HFFc6 (cell line): ENCODE measurements around the gene MAPK6. TPM values are rescaled to one million over a fixed set of nuclear protein-coding genes. Genes with fewer than 3 reads are reported as not detected.
A peak's percentile ranks its signal among the peaks of the same experiment; 100 is the strongest.

Source experiments
- DNase-seq: peaks from one replicate; pipeline ENCODE4 v3.0.0-alpha.2; 2018
- H3K27ac Mint-ChIP-seq: 2 replicates; pipeline ENCODE4 v1.8.0; 2020; ENCODE audit warnings: mild to moderate bottlenecking, mixed read lengths
- H3K27me3 Mint-ChIP-seq: 2 replicates; pipeline ENCODE4 v1.8.0; 2021; ENCODE audit warnings: mild to moderate bottlenecking, moderate library complexity, mixed read lengths; ENCODE audit not compliant: insufficient read depth
- H3K36me3 Mint-ChIP-seq: 2 replicates; pipeline ENCODE4 v1.8.0; 2021; ENCODE audit warnings: low read depth, mixed read lengths
- H3K4me1 Mint-ChIP-seq: 2 replicates; pipeline ENCODE4 v1.8.0; 2020; ENCODE audit warnings: low read depth, mixed read lengths
- H3K4me3 Mint-ChIP-seq: 2 replicates; pipeline ENCODE4 v1.8.0; 2020; ENCODE audit warnings: mild to moderate bottlenecking, moderate library complexity, mixed read lengths
- H3K9me3 Mint-ChIP-seq: 2 replicates; pipeline ENCODE4 v1.8.0; 2020; ENCODE audit warnings: mild to moderate bottlenecking, mixed read lengths
- total RNA-seq, 6 experiments: library from RNA; stranded (reverse); fragmentation: NEBNext Ultra II Directional; extraction: Animal tissue kit (Norgen Biotek cat#: 25700); gene quantifications; 2 replicates in 1 of 6; 3 replicates in 5 of 6; pipeline ENCODE4 v1.2.3, GENCODE V29; 2021
- TF ChIP-seq, protein P1 (sequence below): fragments of 200-600 bp; sonication (generic); IDR thresholded peaks from 2 replicates; pipeline ENCODE4 v1.5.0; 2021; ENCODE audit warnings: antibody characterized with exemption, mild to moderate bottlenecking

MAPK6 gene
- total RNA-seq, 6 experiments from 2014 or later: 43.0 to 61.9 (median 54.6) TPM

DNA sequence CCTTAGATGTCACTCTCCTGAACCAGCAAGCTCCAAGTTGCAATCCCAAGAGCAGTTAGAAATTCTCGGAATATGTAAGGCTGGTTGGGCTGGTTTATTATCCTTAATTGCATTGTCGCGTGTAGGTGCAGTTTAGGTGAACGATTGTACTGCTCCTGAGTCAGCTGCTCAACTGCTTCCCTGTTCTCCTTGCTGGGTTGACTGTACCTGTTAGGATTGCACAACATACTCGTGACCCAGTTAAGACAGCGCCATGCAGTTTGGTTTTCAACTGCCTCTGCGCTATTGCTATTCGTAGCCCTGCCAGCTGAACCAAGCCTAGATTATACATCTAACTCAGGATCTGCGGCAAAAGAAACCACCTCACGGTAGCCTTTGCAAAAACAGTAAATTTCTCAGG, 52.6 kb downstream of the MAPK6 start:
- Mint-ChIP-seq H3K27me3 (no peaks in the 10 kb centered on the region; the same call in 1 of the 2 replicates), H3K4me1 (peaks cover 14% of the 10 kb centered on the region), H3K36me3 (peaks cover 9% of the 10 kb centered on the region), H3K9me3 (no peaks in the 10 kb centered on the region), H3K4me3 (no peak overlapping the region), H3K27ac (no peak overlapping the region)
- DNase-seq: no peak
- TF ChIP-seq, protein P1, sequence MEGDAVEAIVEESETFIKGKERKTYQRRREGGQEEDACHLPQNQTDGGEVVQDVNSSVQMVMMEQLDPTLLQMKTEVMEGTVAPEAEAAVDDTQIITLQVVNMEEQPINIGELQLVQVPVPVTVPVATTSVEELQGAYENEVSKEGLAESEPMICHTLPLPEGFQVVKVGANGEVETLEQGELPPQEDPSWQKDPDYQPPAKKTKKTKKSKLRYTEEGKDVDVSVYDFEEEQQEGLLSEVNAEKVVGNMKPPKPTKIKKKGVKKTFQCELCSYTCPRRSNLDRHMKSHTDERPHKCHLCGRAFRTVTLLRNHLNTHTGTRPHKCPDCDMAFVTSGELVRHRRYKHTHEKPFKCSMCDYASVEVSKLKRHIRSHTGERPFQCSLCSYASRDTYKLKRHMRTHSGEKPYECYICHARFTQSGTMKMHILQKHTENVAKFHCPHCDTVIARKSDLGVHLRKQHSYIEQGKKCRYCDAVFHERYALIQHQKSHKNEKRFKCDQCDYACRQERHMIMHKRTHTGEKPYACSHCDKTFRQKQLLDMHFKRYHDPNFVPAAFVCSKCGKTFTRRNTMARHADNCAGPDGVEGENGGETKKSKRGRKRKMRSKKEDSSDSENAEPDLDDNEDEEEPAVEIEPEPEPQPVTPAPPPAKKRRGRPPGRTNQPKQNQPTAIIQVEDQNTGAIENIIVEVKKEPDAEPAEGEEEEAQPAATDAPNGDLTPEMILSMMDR: no peak

DNA sequence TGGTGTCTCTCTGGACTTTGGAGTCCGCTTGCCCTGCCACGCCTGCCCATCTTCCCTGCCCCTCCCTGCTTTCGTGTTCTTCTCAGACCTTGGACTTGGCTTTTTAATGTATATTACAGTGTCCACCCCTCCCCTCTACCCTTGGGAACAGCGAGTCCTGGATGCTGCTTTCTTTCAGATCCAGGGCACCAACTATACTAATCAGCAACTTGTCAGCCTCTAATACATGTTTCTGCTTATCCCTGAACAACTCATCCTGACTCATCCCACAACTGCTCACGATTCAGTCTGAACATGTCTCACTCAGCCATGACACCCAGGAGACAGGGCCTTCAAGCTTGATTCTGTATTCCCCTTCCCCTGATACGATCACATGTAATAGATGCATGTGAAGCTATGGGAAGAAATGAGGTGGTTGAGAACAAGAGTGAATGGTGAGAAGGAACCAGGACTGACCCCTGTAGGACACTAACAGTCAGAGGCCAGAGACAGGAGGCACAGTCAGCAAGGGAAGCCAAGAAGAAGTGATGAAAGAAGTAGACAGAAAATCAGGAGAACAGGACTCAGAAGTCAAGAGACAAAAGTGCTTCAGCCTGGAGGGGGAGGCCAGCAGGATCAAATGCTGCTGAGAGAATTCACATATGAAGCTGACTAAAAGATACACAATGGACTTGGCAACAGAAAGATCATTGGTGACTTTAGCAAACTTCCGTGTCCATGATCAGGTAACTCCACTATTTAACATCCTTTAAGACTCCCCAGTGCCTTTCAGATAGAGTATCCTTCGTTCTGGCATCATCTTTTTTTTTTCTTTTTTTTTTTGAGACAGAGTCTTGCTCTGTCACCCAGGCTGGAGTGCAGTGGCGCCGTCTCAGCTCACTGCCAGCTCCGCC, 58.1 kb downstream of the MAPK6 start:
- peaks cover 35% of the 10 kb centered on the region for H3K4me1 Mint-ChIP-seq
- peak overlapping the region; percentile 49 for H3K4me3 Mint-ChIP-seq
- TF ChIP-seq, protein P1: peak; percentile 20; the same call in 1 of the 2 replicates
- H3K9me3 Mint-ChIP-seq: no peaks in the 10 kb centered on the region
- no peaks in the 10 kb centered on the region; the same call in 1 of the 2 replicates for H3K27me3 Mint-ChIP-seq
- DNase-seq: peak; percentile 66
- H3K36me3 Mint-ChIP-seq: no peaks in the 10 kb centered on the region
- peak overlapping the region; percentile 86 for H3K27ac Mint-ChIP-seq

DNA sequence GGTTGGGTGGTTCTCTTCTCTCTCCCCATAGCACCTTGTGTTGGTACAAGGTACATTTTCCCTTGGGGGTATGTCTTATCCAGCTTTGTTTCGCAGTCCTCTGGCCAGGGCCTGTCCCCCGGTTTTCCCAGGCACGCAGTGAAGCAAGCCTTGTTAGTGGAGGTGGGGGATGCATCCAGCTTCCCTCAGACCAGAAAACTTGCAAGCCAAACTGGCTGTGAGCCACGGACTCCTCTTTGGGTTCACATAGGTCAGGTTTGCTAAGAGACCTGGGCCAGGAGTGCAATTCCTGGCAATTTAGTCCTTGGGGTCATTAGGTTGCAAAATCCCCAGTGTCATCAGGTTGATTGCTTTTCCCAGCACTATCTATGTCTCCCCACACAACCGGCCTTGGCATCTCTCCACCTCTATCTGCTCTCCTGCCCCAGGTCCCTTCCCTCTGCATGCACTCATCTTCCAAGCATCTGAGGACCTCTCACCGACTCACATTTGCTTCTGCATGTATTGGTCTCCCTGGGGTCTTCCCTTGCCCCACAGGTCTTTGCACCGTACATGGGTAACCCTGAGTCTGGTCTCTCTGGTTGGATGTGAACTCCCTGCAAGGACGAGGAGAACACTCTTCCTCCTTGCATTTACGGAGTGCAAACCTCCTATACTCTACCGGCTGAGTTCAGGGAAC, 59.3 kb downstream of the MAPK6 start:
- DNase-seq: no peak
- Mint-ChIP-seq H3K27ac (no peak overlapping the region), H3K4me3 (no peak overlapping the region), H3K4me1 (peaks cover 35% of the 10 kb centered on the region), H3K9me3 (no peaks in the 10 kb centered on the region), H3K36me3 (no peaks in the 10 kb centered on the region), H3K27me3 (no peaks in the 10 kb centered on the region; the same call in 1 of the 2 replicates)
- TF ChIP-seq, protein P1: no peak

DNA sequence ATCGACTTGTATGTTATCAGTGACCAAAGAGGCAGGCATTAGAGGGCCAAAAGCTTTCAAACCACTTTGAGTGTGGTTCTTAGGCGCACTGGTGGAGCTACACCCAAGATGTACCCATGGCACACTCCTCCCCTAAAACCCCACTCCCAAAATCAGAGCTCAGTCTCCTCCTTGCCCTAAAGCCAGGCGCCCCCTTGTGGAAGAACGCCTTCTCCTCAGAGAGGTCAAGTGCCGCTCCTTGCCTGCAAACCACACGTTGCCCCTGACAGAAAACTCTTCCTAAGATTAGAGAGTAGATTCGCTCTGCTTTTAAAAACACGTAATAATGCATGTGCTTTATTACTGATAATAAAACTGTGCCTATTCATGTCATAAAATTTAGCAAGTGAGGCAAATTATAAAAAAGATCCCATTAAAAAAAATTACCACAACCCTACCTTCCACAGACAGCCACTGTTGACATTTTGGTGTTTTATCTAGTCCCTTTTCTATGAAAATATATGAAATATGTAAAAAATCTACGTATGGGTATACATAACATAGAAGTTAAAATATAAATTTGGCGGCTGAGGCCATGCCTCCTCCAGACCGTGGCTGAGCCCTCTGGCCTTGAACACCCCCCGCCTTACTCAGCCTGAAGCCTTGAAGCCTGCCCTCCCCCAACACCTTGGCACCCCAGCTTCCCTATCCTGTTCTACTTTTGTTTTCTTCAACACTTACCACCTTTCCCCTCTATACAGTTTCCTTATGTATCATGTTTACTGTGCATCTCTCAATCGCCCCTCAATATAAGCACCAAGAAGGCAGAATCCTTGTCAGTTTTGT, 60.1 kb downstream of the MAPK6 start:
- no peaks in the 10 kb centered on the region for H3K9me3 Mint-ChIP-seq
- TF ChIP-seq, protein P1: peak; percentile 92
- no peaks in the 10 kb centered on the region; the same call in 1 of the 2 replicates for H3K27me3 Mint-ChIP-seq
- H3K4me1 Mint-ChIP-seq: peaks cover 35% of the 10 kb centered on the region
- H3K4me3 Mint-ChIP-seq: no peak overlapping the region
- no peak overlapping the region; the same call in 1 of the 2 replicates for H3K27ac Mint-ChIP-seq
- H3K36me3 Mint-ChIP-seq: no peaks in the 10 kb centered on the region
- DNase-seq: peak; percentile 45

DNA sequence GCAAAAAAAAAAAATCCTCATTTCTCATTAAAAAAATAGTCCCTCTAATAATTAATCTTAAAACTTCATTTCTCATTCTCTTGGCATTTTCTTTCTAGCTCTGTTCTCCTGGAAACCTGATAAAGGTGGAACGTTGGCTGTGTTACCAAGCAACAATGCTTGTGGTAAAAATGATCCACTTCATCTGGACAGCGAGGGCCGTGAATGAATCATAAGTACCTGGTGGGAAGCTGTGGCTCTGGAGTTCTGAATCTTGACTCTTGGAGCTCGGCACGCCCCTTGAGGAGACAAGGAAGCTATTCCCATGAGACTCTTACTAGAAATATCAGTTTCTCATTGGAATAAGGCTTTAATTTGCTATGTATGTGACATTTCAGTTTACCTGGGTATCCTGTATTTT, 61.0 kb downstream of the MAPK6 start:
- Mint-ChIP-seq H3K4me1 (peaks cover 35% of the 10 kb centered on the region), H3K36me3 (no peaks in the 10 kb centered on the region), H3K4me3 (no peak overlapping the region), H3K9me3 (no peaks in the 10 kb centered on the region), H3K27me3 (no peaks in the 10 kb centered on the region; the same call in 1 of the 2 replicates), H3K27ac (no peak overlapping the region)
- DNase-seq: no peak
- TF ChIP-seq, protein P1: no peak
